ENCODE data around the gene WDR37. TPM values are rescaled to one million over a fixed set of nuclear protein-coding genes. Genes with fewer than 3 reads are reported as not detected.

Gene WDR37
- total and polyA plus RNA-seq, 10 of the 15 experiments (the other 5 are each of a cell fraction or from before 2014, with no cell fraction given) = 1.9 to 11.1 (median 7.1) TPM

DNA sequence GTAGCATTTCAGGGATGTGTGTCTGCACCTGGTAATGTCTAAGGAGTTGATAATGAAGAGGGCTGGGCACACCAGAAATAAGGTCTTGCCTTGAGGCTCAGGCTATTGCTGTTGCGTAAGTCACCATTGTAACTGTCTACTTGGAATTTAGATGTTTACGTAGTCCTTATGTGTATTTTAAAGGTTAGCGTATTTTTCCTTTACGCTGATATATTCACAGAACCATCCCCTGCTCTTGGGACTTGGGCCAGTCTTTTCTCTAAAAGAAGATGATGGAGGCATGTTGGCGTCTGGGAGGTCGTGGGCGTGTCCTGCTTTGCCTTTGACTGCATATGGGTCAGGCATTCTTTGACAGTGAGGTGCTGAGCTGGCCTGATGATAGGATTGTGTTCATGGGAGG is 14.7 kb downstream of the WDR37 start (continued):
- no peak for TF ChIP-seq EGR1 (IDR thresholded peaks at IDR 0.05; ENCODE audit: borderline replicate concordance in 1 of 2, low read depth in 2 of 2, low read length in 2 of 2)
- TF ChIP-seq, protein P1, sequence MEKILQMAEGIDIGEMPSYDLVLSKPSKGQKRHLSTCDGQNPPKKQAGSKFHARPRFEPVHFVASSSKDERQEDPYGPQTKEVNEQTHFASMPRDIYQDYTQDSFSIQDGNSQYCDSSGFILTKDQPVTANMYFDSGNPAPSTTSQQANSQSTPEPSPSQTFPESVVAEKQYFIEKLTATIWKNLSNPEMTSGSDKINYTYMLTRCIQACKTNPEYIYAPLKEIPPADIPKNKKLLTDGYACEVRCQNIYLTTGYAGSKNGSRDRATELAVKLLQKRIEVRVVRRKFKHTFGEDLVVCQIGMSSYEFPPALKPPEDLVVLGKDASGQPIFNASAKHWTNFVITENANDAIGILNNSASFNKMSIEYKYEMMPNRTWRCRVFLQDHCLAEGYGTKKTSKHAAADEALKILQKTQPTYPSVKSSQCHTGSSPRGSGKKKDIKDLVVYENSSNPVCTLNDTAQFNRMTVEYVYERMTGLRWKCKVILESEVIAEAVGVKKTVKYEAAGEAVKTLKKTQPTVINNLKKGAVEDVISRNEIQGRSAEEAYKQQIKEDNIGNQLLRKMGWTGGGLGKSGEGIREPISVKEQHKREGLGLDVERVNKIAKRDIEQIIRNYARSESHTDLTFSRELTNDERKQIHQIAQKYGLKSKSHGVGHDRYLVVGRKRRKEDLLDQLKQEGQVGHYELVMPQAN (conservative IDR thresholded peaks at IDR 0.05) = no peak

DNA sequence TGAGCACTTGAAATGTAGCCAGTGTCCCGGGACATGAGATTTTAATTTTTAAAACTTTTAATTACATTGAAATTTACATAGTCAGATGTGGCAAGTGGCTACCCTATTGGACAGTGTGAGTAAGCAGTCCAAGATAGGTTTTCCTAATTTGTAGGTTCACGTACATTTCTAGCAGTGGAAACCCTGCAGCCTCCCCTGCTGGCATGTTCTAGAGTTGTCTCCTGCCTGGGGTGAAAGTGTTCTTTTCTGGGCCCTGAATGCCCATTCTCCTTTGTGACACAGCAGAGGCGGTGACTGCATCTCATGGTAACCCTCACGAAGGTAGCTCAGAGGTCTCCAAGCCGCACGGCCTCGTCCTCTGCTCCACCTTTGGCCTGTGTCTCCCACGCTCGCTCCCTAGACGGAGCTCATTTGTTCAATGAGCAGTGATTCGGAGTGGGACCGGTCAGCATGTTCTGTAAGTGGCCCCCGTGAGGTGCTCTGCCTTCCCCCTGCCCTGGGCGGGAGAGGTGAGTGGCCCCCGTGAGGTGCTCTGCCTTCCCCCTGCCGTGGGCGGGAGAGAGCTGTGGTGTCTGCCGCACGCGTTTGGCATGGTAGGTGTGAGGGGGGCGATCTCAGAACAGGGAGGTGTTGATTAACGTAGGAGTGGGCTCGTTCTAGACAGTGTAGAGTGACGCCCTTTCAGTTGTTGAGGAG is 18.0 kb downstream of the WDR37 start:
- H3K4me1 ChIP-seq (ENCODE audit: control insufficient read depth, insufficient read depth, low read length) = no peaks in the 10 kb centered on the region
- H3K9me3 ChIP-seq (replicated peaks; ENCODE audit: control insufficient read depth, insufficient read depth, low read length) = no peaks in the 10 kb centered on the region
- H3K27ac ChIP-seq (ENCODE audit: control insufficient read depth, insufficient read depth) = no peak overlapping the region
- no peak for ATAC-seq
- no peak overlapping the region for H3K4me2 ChIP-seq (ENCODE audit: control insufficient read depth, insufficient read depth)
- ChIA-PET SMC1A (ENCODE audit: uncharacterized antibody, unreplicated experiment) (no interaction called here), CTCF (interaction anchor here (1.6 kb wide), 1 partner anchor 25 kb away, joined by 8 read pairs; the partner anchor contains the start of gene IDI1), POLR2A (interaction anchor here (0.5 kb wide), 1 partner anchor 12 kb away, joined by 6 read pairs; no protein-coding TSS in a partner anchor), RAD21 (ENCODE audit: unreplicated experiment) (interaction anchor here (1.0 to 1.4 kb wide), 2 partner anchors 25 to 210 kb away, joined by 3 to 4 read pairs; partner anchors contain the start of gene IDI1)
- in situ Hi-C loops (cut with MboI) (loop anchor here (10.0 kb wide), 1 partner anchor 569 kb away; no protein-coding TSS in a partner anchor), intact Hi-C loops (cut with micrococcal nuclease; ENCODE audit: unreplicated experiment) (loop anchor here (10.0 kb wide), 1 partner anchor 559 kb away; no protein-coding TSS in a partner anchor)
- H4K20me1 ChIP-seq (ENCODE audit: control insufficient read depth, insufficient read depth) = no peaks in the 10 kb centered on the region
- BruUV-seq (replicated peaks) = no TSS peak
- no peak for DNase-seq (ENCODE audit: low read depth, low spot score)
- H3K9ac ChIP-seq (ENCODE audit: control insufficient read depth, insufficient read depth, low read length) = no peak overlapping the region
- H2AFZ ChIP-seq (ENCODE audit: control insufficient read depth, low read depth, low read length) = no peak overlapping the region
- no peak overlapping the region for H3K4me3 ChIP-seq
- no peaks in the 10 kb centered on the region for H3K27me3 ChIP-seq (replicated peaks in 1 of 2; ENCODE audit: control insufficient read depth in 2 of 2, insufficient read depth in 2 of 2, low read length in 1 of 2)
- no peaks in the 10 kb centered on the region; the same call in 1 of the 2 replicates for H3K79me2 ChIP-seq (ENCODE audit: control insufficient read depth, insufficient read depth, low read length)
- peak; percentile 35 for TF ChIP-seq RAD21 (IDR thresholded peaks at IDR 0.05; ENCODE audit: insufficient read depth, low read depth, low read length)
- TF ChIP-seq, protein P2, sequence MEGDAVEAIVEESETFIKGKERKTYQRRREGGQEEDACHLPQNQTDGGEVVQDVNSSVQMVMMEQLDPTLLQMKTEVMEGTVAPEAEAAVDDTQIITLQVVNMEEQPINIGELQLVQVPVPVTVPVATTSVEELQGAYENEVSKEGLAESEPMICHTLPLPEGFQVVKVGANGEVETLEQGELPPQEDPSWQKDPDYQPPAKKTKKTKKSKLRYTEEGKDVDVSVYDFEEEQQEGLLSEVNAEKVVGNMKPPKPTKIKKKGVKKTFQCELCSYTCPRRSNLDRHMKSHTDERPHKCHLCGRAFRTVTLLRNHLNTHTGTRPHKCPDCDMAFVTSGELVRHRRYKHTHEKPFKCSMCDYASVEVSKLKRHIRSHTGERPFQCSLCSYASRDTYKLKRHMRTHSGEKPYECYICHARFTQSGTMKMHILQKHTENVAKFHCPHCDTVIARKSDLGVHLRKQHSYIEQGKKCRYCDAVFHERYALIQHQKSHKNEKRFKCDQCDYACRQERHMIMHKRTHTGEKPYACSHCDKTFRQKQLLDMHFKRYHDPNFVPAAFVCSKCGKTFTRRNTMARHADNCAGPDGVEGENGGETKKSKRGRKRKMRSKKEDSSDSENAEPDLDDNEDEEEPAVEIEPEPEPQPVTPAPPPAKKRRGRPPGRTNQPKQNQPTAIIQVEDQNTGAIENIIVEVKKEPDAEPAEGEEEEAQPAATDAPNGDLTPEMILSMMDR (IDR thresholded peaks at IDR 0.05 in 2 of 3, conservative IDR thresholded peaks at IDR 0.05 in 1 of 3; ENCODE audit: control insufficient read depth in 2 of 3, extremely low read depth in 1 of 3, insufficient read depth in 1 of 3, low read depth in 3 of 3, low read length in 3 of 3) = peak; percentile 12 to 37 (median 29); a peak in 2 of 6 replicates
- peak; percentile 12; the same call in 1 of the 2 replicates for TF ChIP-seq SMC3 (IDR thresholded peaks at IDR 0.05; ENCODE audit: borderline replicate concordance, low read length)
- TF ChIP-seq, protein P3, sequence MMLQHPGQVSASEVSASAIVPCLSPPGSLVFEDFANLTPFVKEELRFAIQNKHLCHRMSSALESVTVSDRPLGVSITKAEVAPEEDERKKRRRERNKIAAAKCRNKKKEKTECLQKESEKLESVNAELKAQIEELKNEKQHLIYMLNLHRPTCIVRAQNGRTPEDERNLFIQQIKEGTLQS (IDR thresholded peaks at IDR 0.05; ENCODE audit: borderline replicate concordance, extremely low read depth, low read depth, low read length) = no peak
- no peak for FAIRE-seq
- WGBS (ENCODE audit: insufficient coverage, insufficient replicate concordance, low lambda C conversion rate, missing lambda C conversion rate) = 95% methylated on average over 24 of the region's 24 CpGs
- peaks cover 1 to 13% of the 10 kb centered on the region in 2 experiments; a peak in 2 of 4 replicates for H3K36me3 ChIP-seq (ENCODE audit: control insufficient read depth in 2 of 2, insufficient read depth in 2 of 2, low read length in 1 of 2)

Data from GM12878 (cell line).